Adrenal gland (tissue), 5 donors: ENCODE results near the gene CHST11.

Experiments used
- POLR2A ChIP-seq, 2 donors: fragments of 450-650 bp; IDR thresholded peaks; one replicate each; pipeline ENCODE4 v1.6.1; 2017; ENCODE audit warnings: antibody characterized with exemption in 2 of 2, mild to moderate bottlenecking in 2 of 2, moderate library complexity in 1 of 2
- TF ChIP-seq, protein P1 (sequence below), 6 experiments: fragments of 450-650 bp in 4 of 6; fragments of 200-600 bp in 2 of 6; sonication (generic) in 1 of 6; IDR thresholded peaks; 1 replicate in 5 of 6; 2 replicates in 1 of 6; pipeline versions ENCODE4 v1.5.1 to v1.8.0; 2016 to 2021; ENCODE audit warnings: antibody characterized with exemption in 6 of 6, mild to moderate bottlenecking in 2 of 6, moderate library complexity in 1 of 6
- donor health status: DM: no; HTN: no; CAD: no.

DNA sequence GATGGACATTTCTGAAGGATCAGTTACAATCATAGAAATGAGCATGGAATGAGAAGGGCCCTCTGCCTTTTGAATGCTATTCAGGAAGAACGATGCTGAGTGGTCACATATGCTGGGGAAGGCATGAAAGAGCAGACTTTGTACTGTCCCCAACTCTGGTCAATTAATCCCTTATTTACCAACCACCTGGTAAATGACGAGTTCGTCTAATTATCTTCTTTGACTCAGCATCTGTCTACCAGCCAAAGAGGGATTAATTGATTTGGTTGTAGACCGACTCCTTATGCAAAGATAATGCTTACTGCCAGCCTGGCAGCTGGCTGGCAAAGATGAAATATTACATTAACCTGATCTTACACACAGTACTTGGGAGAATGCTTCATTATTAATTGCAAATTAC lies 152.2 kb downstream of the CHST11 start:
- TF ChIP-seq, protein P1, sequence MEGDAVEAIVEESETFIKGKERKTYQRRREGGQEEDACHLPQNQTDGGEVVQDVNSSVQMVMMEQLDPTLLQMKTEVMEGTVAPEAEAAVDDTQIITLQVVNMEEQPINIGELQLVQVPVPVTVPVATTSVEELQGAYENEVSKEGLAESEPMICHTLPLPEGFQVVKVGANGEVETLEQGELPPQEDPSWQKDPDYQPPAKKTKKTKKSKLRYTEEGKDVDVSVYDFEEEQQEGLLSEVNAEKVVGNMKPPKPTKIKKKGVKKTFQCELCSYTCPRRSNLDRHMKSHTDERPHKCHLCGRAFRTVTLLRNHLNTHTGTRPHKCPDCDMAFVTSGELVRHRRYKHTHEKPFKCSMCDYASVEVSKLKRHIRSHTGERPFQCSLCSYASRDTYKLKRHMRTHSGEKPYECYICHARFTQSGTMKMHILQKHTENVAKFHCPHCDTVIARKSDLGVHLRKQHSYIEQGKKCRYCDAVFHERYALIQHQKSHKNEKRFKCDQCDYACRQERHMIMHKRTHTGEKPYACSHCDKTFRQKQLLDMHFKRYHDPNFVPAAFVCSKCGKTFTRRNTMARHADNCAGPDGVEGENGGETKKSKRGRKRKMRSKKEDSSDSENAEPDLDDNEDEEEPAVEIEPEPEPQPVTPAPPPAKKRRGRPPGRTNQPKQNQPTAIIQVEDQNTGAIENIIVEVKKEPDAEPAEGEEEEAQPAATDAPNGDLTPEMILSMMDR (IDR thresholded peaks at IDR 0.05) = no peak
- TF ChIP-seq POLR2A (IDR thresholded peaks at IDR 0.05) = no peak
